ENCODE results near the gene LIN7A. TPM values are rescaled to one million over a fixed set of nuclear protein-coding genes. Genes with fewer than 3 reads are reported as not detected.

The LIN7A gene
- total and polyA plus RNA-seq, 2 donors (not counting 1 experiment from before 2014, with no cell fraction given) = 22.8 to 35.3 TPM

GRCh38 chr12:80745851-80746505, 191.8 kb downstream of the LIN7A start:
- no peaks in the 10 kb centered on the region for H3K79me2 ChIP-seq (ENCODE audit: control insufficient read depth, insufficient read depth, low read length)
- H3K9me3 ChIP-seq (ENCODE audit: control insufficient read depth, insufficient read depth, low read depth, low read length) = no peaks in the 10 kb centered on the region
- H3K4me2 ChIP-seq (ENCODE audit: extremely low read depth, insufficient read depth, low read length) = no peak overlapping the region
- H2AFZ ChIP-seq (ENCODE audit: low read length) = no peak overlapping the region
- no peak for DNase-seq (ENCODE audit: low read depth in 2 of 2)
- H3K36me3 ChIP-seq (ENCODE audit: control insufficient read depth, insufficient read depth, low read length) = no peaks in the 10 kb centered on the region
- H3K27ac ChIP-seq (ENCODE audit: insufficient read depth, low read length) = no peak overlapping the region
- no peaks in the 10 kb centered on the region for H4K20me1 ChIP-seq (ENCODE audit: control insufficient read depth, extremely low read depth, insufficient read depth, low read length)
- TF ChIP-seq CTCF (conservative IDR thresholded peaks at IDR 0.05 in 1 of 2, IDR thresholded peaks at IDR 0.05 in 1 of 2; ENCODE audit: low read depth in 1 of 2, low read length in 2 of 2) (no peak), EZH2 (IDR thresholded peaks at IDR 0.05; ENCODE audit: low read length, missing control alignments) (no peak)
- no peaks in the 10 kb centered on the region for H3K4me1 ChIP-seq (ENCODE audit: control insufficient read depth, extremely low read depth, insufficient read depth, low read length)
- no peaks in the 10 kb centered on the region for H3K27me3 ChIP-seq (ENCODE audit: control insufficient read depth, insufficient read depth, low read length)
- no peak overlapping the region for H3K9ac ChIP-seq (ENCODE audit: insufficient read depth, low read length)
- no peak overlapping the region for H3K4me3 ChIP-seq (replicated peaks in 1 of 4; ENCODE audit: control extremely low read depth in 1 of 4, insufficient read depth in 1 of 4, low read depth in 3 of 4, low read length in 4 of 4)

Other genes starting within 250 kb of the LIN7A start
- under 0.01 TPM in 1 of 2 replicates, not detected in the other for gene MYF6, start 230.3 kb downstream of the LIN7A start, total RNA-seq
- 0.07 TPM in 1 of 2 replicates, not detected in the other for gene MYF6, start 230.3 kb downstream of the LIN7A start, polyA plus RNA-seq
- gene MYF5, start 221.0 kb downstream of the LIN7A start, total RNA-seq = not detected in 2 replicates
- gene MYF5, start 221.0 kb downstream of the LIN7A start, polyA plus RNA-seq = not detected in 2 replicates
- 32.9 and 47.4 TPM in 2 replicates for gene ACSS3, start 140.1 kb upstream of the LIN7A start, total RNA-seq
- 2.7 and 10.3 TPM in 2 replicates for gene ACSS3, start 140.1 kb upstream of the LIN7A start, polyA plus RNA-seq